ENCODE results near the gene TMBIM4. TPM values are rescaled to one million over a fixed set of nuclear protein-coding genes. Genes with fewer than 3 reads are reported as not detected.
"Not testable (repeated sequence)": the region's sequence is repeated elsewhere in the genome, so short reads cannot be mapped to it uniquely, and the experiment has no call there.

Gene TMBIM4
- total RNA-seq, 1 donor from 2014 or later: 34.1 TPM

GRCh38 chr12:66182956-66183355 lies 13.2 kb upstream of the TMBIM4 start:
- peaks cover 32% of the 10 kb centered on the region for H3K27me3 Mint-ChIP-seq (ENCODE audit: low read depth)
- H3K27ac Mint-ChIP-seq (ENCODE audit: unreplicated experiment): no peak overlapping the region
- no peak overlapping the region for H3K4me3 Mint-ChIP-seq (ENCODE audit: unreplicated experiment)
- peaks cover 6% of the 10 kb centered on the region for H3K9me3 Mint-ChIP-seq (ENCODE audit: low read depth)
- H3K36me3 Mint-ChIP-seq (ENCODE audit: low read depth): no peaks in the 10 kb centered on the region
- H3K4me1 Mint-ChIP-seq (ENCODE audit: low read depth): no peaks in the 10 kb centered on the region
- no peak for TF ChIP-seq CTCF (IDR thresholded peaks at IDR 0.05)
- no peak for DNase-seq (ENCODE audit: low spot score)

GRCh38 chr12:66176105-66176900 lies 6.5 kb upstream of the TMBIM4 start:
- Mint-ChIP-seq H3K36me3 (ENCODE audit: low read depth) (no peaks in the 10 kb centered on the region), H3K4me3 (ENCODE audit: unreplicated experiment) (no peak overlapping the region), H3K27ac (ENCODE audit: unreplicated experiment) (no peak overlapping the region), H3K27me3 (ENCODE audit: low read depth) (peaks cover 25% of the 10 kb centered on the region), H3K9me3 (ENCODE audit: low read depth) (no peaks in the 10 kb centered on the region), H3K4me1 (ENCODE audit: low read depth) (no peaks in the 10 kb centered on the region)
- DNase-seq (ENCODE audit: low spot score): no peak
- no peak for TF ChIP-seq CTCF (IDR thresholded peaks at IDR 0.05)

GRCh38 chr12:66174391-66175325 lies 4.9 kb upstream of the TMBIM4 start:
- not testable (repeated sequence) for H3K4me3 Mint-ChIP-seq (ENCODE audit: unreplicated experiment); H3K36me3 Mint-ChIP-seq (ENCODE audit: low read depth); DNase-seq (ENCODE audit: low spot score); H3K4me1 Mint-ChIP-seq (ENCODE audit: low read depth); H3K9me3 Mint-ChIP-seq (ENCODE audit: low read depth); H3K27ac Mint-ChIP-seq (ENCODE audit: unreplicated experiment)
- H3K27me3 Mint-ChIP-seq (ENCODE audit: low read depth): peaks cover 25% of the 10 kb centered on the region

DNA sequence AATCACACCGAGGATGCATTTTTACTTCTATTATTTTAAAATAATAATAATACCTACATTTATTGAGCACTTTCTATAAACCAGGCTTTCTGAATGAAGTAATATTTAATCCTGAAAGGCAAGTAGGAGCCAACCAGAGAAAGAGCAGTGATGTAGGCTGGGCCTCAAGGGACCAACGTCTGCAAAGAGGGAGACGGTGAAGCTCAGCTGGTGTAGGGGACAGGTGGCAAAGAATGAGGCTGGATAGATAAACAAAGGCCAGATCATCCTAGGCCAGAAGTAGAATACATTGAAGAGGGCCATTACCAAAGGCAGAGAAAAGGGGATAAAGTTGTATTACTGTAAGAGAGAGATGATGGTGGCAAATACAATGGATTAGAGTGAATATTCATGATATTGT lies 810 bp upstream of the TMBIM4 start:
- no peak for DNase-seq (ENCODE audit: low spot score)
- peaks cover 2% of the 10 kb centered on the region for H3K27me3 Mint-ChIP-seq (ENCODE audit: low read depth)
- H3K36me3 Mint-ChIP-seq (ENCODE audit: low read depth): peaks cover 2% of the 10 kb centered on the region
- H3K4me3 Mint-ChIP-seq (ENCODE audit: unreplicated experiment): peak overlapping the region; percentile 88
- H3K4me1 Mint-ChIP-seq (ENCODE audit: low read depth): peaks cover 15% of the 10 kb centered on the region
- TF ChIP-seq CTCF (IDR thresholded peaks at IDR 0.05): no peak
- H3K9me3 Mint-ChIP-seq (ENCODE audit: low read depth): peaks cover 4% of the 10 kb centered on the region
- no peak overlapping the region for H3K27ac Mint-ChIP-seq (ENCODE audit: unreplicated experiment)

- Mint-ChIP-seq H3K4me1 (ENCODE audit: low read depth) (peaks cover 15% of the 10 kb centered on the region), H3K36me3 (ENCODE audit: low read depth) (peaks cover 8% of the 10 kb centered on the region), H3K4me3 (ENCODE audit: unreplicated experiment) (peak overlapping the region; percentile 88), H3K9me3 (ENCODE audit: low read depth) (peaks cover 16% of the 10 kb centered on the region), H3K27me3 (ENCODE audit: low read depth) (no peaks in the 10 kb centered on the region), H3K27ac (ENCODE audit: unreplicated experiment) (peak overlapping the region; percentile 98)
- no peak for DNase-seq (ENCODE audit: low spot score)
- no peak for TF ChIP-seq CTCF (IDR thresholded peaks at IDR 0.05)
Observed at GRCh38 chr12:66168410-66168809, 1.4 kb downstream of the TMBIM4 start.

All from chondrocyte (in vitro differentiated cells).